ENCODE results near the gene LRRC61. TPM values are rescaled to one million over a fixed set of nuclear protein-coding genes. Genes with fewer than 3 reads are reported as not detected.
"Not testable (repeated sequence)": the region's sequence is repeated elsewhere in the genome, so short reads cannot be mapped to it uniquely, and the experiment has no call there.

Gene LRRC61
- total RNA-seq, 2 experiments from 2014 or later = 3.1 to 5.0 TPM

GRCh38 chr7:150311146-150311545, 12.0 kb upstream of the LRRC61 start:
- Mint-ChIP-seq H3K36me3 (ENCODE audit: low read depth) (no peaks in the 10 kb centered on the region), H3K4me3 (no peak overlapping the region), H3K9me3 (no peaks in the 10 kb centered on the region), H3K27me3 (no peaks in the 10 kb centered on the region), H3K4me1 (ENCODE audit: low read depth) (no peaks in the 10 kb centered on the region), H3K27ac (no peak overlapping the region)
- Histone ChIP-seq H3K4me3 (ENCODE audit: low read length) (no peak overlapping the region), H3K4me1 (ENCODE audit: insufficient read depth, low read length) (no peaks in the 10 kb centered on the region), H3K27ac (ENCODE audit: low read depth in 1 of 2, low read length in 2 of 2) (no peak overlapping the region), H3K27me3 (ENCODE audit: control insufficient read depth in 1 of 2, insufficient read depth in 2 of 2, low read length in 2 of 2) (no peaks in the 10 kb centered on the region), H3K36me3 (ENCODE audit: insufficient read depth, low read length) (no peaks in the 10 kb centered on the region), H3K9me3 (ENCODE audit: control insufficient read depth in 1 of 2, insufficient read depth in 1 of 2, low read length in 2 of 2) (no peaks in the 10 kb centered on the region)
- DNase-seq (no peak), ATAC-seq (ENCODE audit: poor library complexity) (no peak)
- ChIA-PET POLR2A (no interaction called here), CTCF (no interaction called here)
- intact Hi-C loops (cut with DNase I, micrococcal nuclease) = no loop called here
- TF ChIP-seq CTCF (IDR thresholded peaks at IDR 0.05) = no peak

GRCh38 chr7:150311711-150312110, 11.4 kb upstream of the LRRC61 start:
- no peak for TF ChIP-seq CTCF (IDR thresholded peaks at IDR 0.05)
- H3K4me3 Mint-ChIP-seq = no peak overlapping the region
- intact Hi-C loops (cut with DNase I, micrococcal nuclease) = no loop called here
- ChIA-PET POLR2A (no interaction called here), CTCF (no interaction called here)
- H3K36me3 Mint-ChIP-seq (ENCODE audit: low read depth) = no peaks in the 10 kb centered on the region
- Histone ChIP-seq H3K27ac (ENCODE audit: low read depth in 1 of 2, low read length in 2 of 2) (no peak overlapping the region), H3K9me3 (ENCODE audit: control insufficient read depth in 1 of 2, insufficient read depth in 1 of 2, low read length in 2 of 2) (no peaks in the 10 kb centered on the region), H3K27me3 (ENCODE audit: control insufficient read depth in 1 of 2, insufficient read depth in 2 of 2, low read length in 2 of 2) (no peaks in the 10 kb centered on the region), H3K4me1 (ENCODE audit: insufficient read depth, low read length) (no peaks in the 10 kb centered on the region), H3K36me3 (ENCODE audit: insufficient read depth, low read length) (no peaks in the 10 kb centered on the region), H3K4me3 (ENCODE audit: low read length) (no peak overlapping the region)
- H3K4me1 Mint-ChIP-seq (ENCODE audit: low read depth) = no peaks in the 10 kb centered on the region
- DNase-seq (no peak), ATAC-seq (ENCODE audit: poor library complexity) (no peak)
- H3K9me3 Mint-ChIP-seq = no peaks in the 10 kb centered on the region
- no peaks in the 10 kb centered on the region for H3K27me3 Mint-ChIP-seq
- no peak overlapping the region for H3K27ac Mint-ChIP-seq

GRCh38 chr7:150312649-150313366, 10.3 kb upstream of the LRRC61 start:
- H3K9me3 Mint-ChIP-seq; H3K36me3 Mint-ChIP-seq (ENCODE audit: low read depth); H3K9me3 ChIP-seq (ENCODE audit: control insufficient read depth in 1 of 2, insufficient read depth in 1 of 2, low read length in 2 of 2); ATAC-seq (ENCODE audit: poor library complexity); H3K4me1 Mint-ChIP-seq (ENCODE audit: low read depth); H3K4me1 ChIP-seq (ENCODE audit: insufficient read depth, low read length); H3K36me3 ChIP-seq (ENCODE audit: insufficient read depth, low read length); POLR2A ChIA-PET; H3K27me3 ChIP-seq (ENCODE audit: control insufficient read depth in 1 of 2, insufficient read depth in 2 of 2, low read length in 2 of 2); H3K27ac Mint-ChIP-seq; H3K27me3 Mint-ChIP-seq; CTCF ChIA-PET; DNase-seq; H3K4me3 Mint-ChIP-seq; H3K4me3 ChIP-seq (ENCODE audit: low read length); H3K27ac ChIP-seq (ENCODE audit: low read depth in 1 of 2, low read length in 2 of 2); intact Hi-C loops (cut with DNase I, micrococcal nuclease): not testable (repeated sequence)

- intact Hi-C loops (cut with DNase I, micrococcal nuclease) = no loop called here
- H3K27ac Mint-ChIP-seq = no peak overlapping the region
- CTCF ChIA-PET = no interaction called here
These were observed 9.8 kb upstream of the LRRC61 start for GRCh38 chr7:150313367-150313809.

More at GRCh38 chr7:150313367-150313809, 9.8 kb upstream of the LRRC61 start:
- ATAC-seq (ENCODE audit: poor library complexity) = no peak
- H3K36me3 ChIP-seq (ENCODE audit: insufficient read depth, low read length) = no peaks in the 10 kb centered on the region
- H3K9me3 ChIP-seq (ENCODE audit: control insufficient read depth in 1 of 2, insufficient read depth in 1 of 2, low read length in 2 of 2) = no peaks in the 10 kb centered on the region
- Mint-ChIP-seq H3K9me3 (no peaks in the 10 kb centered on the region), H3K4me1 (ENCODE audit: low read depth) (no peaks in the 10 kb centered on the region), H3K36me3 (ENCODE audit: low read depth) (peaks cover 5% of the 10 kb centered on the region), H3K27me3 (no peaks in the 10 kb centered on the region), H3K4me3 (no peak overlapping the region)
- DNase-seq = no peak
- H3K4me3 ChIP-seq (ENCODE audit: low read length) = no peak overlapping the region
- no peaks in the 10 kb centered on the region for H3K27me3 ChIP-seq (ENCODE audit: control insufficient read depth in 1 of 2, insufficient read depth in 2 of 2, low read length in 2 of 2)
- TF ChIP-seq CTCF (IDR thresholded peaks at IDR 0.05) = no peak
- H3K27ac ChIP-seq (ENCODE audit: low read depth in 1 of 2, low read length in 2 of 2) = no peak overlapping the region
- no peaks in the 10 kb centered on the region for H3K4me1 ChIP-seq (ENCODE audit: insufficient read depth, low read length)
- POLR2A ChIA-PET = no interaction called here
